ENCODE measurements around the gene PHAF1. TPM values are rescaled to one million over a fixed set of nuclear protein-coding genes. Genes with fewer than 3 reads are reported as not detected.

PHAF1 gene
- 8.0 and 10.1 TPM in 2 replicates for total RNA-seq (2014; rRNA removed; shearing (Covaris generic))

DNA sequence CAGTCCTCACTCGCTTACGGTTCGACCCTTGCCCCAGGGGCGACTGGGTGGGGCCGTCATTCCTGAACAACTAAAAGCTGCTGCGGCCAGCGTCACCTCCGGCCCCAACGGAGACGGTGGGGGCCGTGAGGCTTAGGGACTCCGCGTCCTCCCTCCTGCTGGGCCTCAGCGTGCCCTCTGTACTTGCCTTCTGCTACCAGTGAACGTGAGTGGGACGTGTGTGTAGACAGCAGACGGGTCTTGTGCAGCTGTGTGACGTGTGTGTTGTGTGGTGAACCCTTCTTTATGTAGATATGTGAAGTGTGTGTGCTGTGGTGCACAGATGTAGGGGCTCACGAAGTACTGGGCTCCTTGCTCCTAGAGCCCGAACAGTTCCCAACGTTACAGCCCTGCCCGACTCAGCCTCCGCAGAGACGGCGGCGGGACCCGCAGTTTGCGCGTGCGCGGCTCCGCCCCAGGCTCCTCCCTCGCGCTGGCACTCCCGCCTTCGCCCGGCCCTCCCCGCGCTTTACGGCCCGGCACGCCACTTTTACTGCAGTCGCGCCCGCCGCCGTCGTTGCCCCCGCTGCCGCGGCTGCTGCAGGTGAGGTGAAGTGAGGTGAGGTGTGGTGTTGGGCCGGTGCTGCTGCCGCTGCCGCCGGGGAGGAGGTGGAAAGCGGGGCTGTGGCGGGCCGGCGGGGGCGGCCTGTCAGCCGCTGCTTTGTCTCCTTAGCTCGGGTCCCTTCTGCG, at the start of gene PHAF1:
Gene PHAF1, plus strand, starts transcription at position 535 of the 729 bp plus-strand sequence. CDS start 235 bp downstream, outside the sequence.

DNA sequence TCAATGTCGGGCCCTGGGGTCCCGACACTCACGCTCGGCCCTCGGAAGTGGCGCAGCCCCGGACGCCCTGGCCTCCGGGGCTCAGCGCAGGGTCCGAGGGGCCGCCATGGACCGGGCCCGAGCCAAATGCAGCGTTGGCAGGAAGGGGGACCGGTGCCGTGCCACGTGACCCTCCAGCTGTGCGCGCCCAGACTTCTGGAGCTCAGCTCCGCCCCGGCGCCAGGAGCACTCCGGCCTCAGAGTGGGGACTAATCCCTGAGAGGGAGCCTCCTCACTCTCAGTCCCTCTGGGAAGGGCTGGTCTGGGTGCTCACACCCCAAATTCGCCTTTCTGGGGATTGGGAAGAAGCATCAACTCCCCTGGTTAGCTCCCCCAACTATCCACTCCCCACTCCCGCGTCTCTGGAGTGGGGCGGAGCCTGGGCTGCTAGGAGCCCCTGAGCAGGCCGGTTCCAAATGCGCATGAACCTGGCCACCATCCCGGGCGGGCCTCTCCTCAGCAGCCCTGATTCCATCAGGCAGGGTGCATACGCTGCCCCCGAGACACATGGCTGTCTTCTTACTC, 41.2 kb downstream of the PHAF1 start, which contains the start of gene B3GNT9:
Gene B3GNT9, minus strand, starts transcription at position 166 of the 564 bp plus-strand sequence. CDS start 513 bp downstream, outside the sequence.

DNA sequence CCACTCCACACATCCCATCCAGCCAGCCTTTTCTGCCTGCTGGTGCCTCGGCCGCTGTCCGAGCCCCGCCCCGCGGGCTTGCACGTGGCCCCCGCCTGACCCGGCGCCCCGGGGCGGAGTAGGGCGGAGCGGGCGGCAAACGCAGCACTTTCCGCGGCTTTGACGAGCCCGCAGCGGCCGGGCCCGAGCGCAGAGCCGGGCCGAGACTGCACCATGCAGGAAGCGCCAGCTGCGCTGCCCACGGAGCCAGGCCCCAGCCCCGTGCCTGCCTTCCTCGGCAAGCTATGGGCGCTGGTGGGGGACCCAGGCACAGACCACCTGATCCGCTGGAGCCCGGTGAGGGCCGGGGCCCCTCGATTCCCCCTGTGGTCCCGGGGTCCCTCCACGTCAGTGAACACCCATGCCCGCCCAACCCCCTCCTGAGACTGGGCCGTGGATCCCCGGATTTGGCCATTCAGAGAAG, 54.9 kb downstream of the PHAF1 start, which contains the start of gene HSF4:
Gene HSF4, plus strand, starts transcription at position 147 of the 463 bp plus-strand sequence. Its CDS starts 67 bp downstream, at position 214.

DNA sequence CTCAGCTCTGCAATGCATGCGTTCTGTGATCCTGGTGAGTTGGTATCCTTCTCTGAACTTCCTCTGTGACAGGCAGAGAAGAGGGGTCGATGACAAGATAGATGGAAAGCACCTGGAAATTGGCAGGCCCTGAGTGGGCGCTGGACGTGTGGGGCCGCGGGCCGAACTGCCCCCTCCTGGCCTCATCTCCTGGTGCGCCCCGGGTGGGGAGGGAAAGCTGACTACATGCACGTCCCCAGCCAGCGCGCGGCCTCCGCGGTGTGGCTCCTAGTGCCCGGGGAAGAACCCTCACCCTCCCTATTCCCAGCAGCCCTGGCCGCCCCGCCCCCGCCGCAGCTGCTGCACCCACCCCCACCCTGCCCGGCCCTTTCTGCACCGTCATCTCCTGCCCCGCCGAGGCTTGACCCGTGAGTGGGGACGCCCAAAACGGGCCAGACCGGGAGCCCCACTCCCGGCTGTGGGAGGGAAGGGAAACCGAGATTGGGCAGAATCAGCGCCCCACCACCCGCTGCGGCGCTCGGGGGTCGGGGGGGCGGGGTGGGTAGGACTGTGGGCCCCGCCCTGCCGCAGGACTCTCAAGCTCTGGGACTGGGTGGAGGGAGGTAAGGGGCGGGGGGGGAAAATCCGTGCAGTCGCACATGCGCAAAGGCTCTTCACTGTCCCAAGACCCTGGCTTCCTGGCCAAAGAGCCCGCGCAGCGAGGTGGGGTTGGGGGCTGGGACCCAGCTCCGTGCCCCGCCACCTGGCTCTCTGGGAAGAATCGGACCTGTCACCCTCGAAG, 60.6 kb downstream of the PHAF1 start, which contains the start of gene NOL3:
Gene NOL3, plus strand, starts transcription at position 371 of the 781 bp plus-strand sequence.

DNA sequence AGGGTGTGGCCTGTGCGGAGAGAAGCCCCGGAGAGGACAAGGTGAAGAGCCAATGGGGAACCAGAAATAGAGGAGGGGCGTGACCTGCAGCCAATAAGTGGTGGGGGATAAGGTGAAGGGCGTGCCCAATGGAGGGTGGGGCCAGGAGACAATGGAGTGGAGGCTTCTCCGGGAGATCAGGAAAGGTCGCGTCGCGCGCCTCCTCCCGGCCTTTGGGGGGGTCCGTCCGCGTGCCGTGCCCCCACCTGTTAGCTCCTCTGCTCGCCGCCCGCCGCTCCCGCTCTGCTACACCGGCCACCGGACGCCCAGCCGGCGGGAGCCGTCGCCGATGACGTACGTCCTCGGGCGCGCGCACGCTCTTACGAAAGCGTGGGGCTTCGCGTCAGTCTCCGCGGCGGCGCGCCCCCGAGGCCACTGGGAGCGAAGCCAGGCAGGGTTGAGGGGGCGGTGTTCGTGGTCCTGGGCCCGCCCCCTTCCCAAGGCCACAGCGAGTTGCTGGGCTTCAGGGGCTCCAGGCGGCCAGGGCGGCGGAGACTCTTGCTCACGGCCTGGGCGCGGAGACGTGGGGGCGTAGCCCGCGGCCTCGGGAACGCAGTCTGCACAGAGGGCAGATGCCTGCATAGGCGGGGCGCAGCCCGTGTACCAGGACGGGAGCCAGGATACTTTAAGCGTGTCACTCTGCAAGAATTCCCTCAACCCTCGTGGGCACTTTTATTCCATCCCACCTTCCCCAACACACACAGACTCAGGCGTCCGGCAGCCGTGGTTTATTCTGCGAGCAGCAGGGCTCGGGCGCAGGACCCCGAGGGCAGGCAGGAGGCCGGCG, 74.1 kb downstream of the PHAF1 start, which contains the start of gene MATCAP1:
Gene MATCAP1, minus strand, starts transcription at position 337 of the 826 bp plus-strand sequence. CDS start 3,353 bp downstream, outside the sequence.

DNA sequence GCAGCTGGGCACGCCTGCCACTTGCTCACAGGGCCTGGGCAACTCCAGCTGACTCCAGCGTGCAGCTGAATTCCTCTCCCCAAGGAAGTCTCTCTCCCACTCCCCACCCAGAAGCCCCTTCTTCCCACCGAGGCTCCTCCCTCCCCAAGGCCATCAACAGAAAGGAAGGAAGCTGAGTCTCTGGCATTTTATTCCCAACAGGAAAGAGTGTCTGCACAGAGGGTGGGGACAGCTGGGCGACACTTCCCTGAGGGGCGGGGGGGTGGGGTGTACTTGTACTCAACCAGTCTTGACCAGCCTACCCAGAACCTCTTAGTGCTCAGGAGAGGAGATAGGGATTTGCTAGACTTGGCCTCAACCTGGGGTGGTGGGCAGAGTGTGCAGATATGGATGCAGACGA, 80.3 kb downstream of the PHAF1 start, which contains the start of gene EXOC3L1:
Gene EXOC3L1, minus strand, starts transcription at position 96 of the 400 bp plus-strand sequence. CDS start 460 bp downstream, outside the sequence.

DNA sequence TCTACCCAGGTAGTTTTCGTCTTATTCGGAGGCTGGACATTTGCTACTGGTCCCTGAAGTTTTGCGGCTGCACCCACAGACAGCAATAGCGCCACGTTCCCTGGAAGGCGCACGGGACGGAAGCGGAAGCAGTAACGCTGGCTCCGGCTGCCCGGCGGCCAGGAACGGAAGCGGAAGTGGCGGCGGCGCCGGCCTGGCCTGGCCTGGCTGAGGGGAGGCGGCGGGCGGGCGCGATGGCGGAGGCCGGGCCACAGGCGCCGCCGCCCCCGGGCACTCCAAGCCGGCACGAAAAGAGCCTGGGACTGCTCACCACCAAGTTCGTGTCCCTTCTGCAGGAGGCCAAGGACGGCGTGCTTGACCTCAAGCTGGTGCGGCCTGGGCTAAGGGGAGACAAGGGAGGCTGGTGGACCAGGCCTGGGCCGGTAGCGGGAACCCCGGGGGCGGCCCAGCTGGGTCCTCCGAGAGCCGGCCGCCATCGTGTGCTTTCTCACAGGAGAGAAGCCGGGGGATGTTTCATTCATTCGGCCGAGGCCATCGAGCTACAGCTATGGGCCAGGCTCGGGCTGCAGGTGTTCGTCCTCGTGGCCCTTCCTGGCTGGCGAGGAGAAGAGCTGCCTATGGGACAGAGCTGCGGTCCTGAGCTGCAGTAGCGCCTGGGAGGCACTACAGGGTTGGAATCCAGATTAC, 82.4 kb downstream of the PHAF1 start, which contains the start of gene E2F4:
Gene E2F4, plus strand, starts transcription at position 161 of the 687 bp plus-strand sequence. Its CDS starts 73 bp downstream, at position 234.

Other genes starting within 250 kb of the PHAF1 start
- gene PDP2, start 229.4 kb upstream of the PHAF1 start, total RNA-seq (2014; rRNA removed; shearing (Covaris generic)) = 5.7 and 6.2 TPM in 2 replicates
- gene CDH16, start 191.1 kb upstream of the PHAF1 start, total RNA-seq (2014; rRNA removed; shearing (Covaris generic)) = not detected in 2 replicates
- gene RRAD, start 184.4 kb upstream of the PHAF1 start, total RNA-seq (2014; rRNA removed; shearing (Covaris generic)) = 0.11 and 0.68 TPM in 2 replicates
- 255 and 274 TPM in 2 replicates for gene CIAO2B, start 175.5 kb upstream of the PHAF1 start, total RNA-seq (2014; rRNA removed; shearing (Covaris generic))
- gene CES2, start 174.4 kb upstream of the PHAF1 start, total RNA-seq (2014; rRNA removed; shearing (Covaris generic)) = 31.8 and 39.1 TPM in 2 replicates
- gene CES3, start 148.7 kb upstream of the PHAF1 start, total RNA-seq (2014; rRNA removed; shearing (Covaris generic)) = 1.3 and 4.5 TPM in 2 replicates
- gene CES4A, start 121.4 kb upstream of the PHAF1 start, total RNA-seq (2014; rRNA removed; shearing (Covaris generic)) = 0.72 TPM in 1 of 2 replicates, not detected in the other
- gene CBFB, start 80.8 kb upstream of the PHAF1 start, total RNA-seq (2014; rRNA removed; shearing (Covaris generic)) = 123 and 128 TPM in 2 replicates
- 0.42 and 0.45 TPM in 2 replicates for gene B3GNT9, start 41.1 kb downstream of the PHAF1 start, total RNA-seq (2014; rRNA removed; shearing (Covaris generic))
- gene TRADD, start 50.0 kb downstream of the PHAF1 start, total RNA-seq (2014; rRNA removed; shearing (Covaris generic)) = 9.9 and 11.5 TPM in 2 replicates
- gene FBXL8, start 50.0 kb downstream of the PHAF1 start, total RNA-seq (2014; rRNA removed; shearing (Covaris generic)) = 9.3 and 17.5 TPM in 2 replicates
- gene HSF4, start 54.8 kb downstream of the PHAF1 start, total RNA-seq (2014; rRNA removed; shearing (Covaris generic)) = 16.1 and 23.6 TPM in 2 replicates
- gene NOL3, start 60.6 kb downstream of the PHAF1 start, total RNA-seq (2014; rRNA removed; shearing (Covaris generic)) = 35.3 and 38.1 TPM in 2 replicates
- 24.4 and 25.3 TPM in 2 replicates for gene MATCAP1, start 74.0 kb downstream of the PHAF1 start, total RNA-seq (2014; rRNA removed; shearing (Covaris generic))
- gene EXOC3L1, start 80.2 kb downstream of the PHAF1 start, total RNA-seq (2014; rRNA removed; shearing (Covaris generic)) = 0.13 TPM in 1 of 2 replicates, not detected in the other
- 175 and 180 TPM in 2 replicates for gene E2F4, start 82.2 kb downstream of the PHAF1 start, total RNA-seq (2014; rRNA removed; shearing (Covaris generic))
- 1.6 and 3.5 TPM in 2 replicates for gene ELMO3, start 89.2 kb downstream of the PHAF1 start, total RNA-seq (2014; rRNA removed; shearing (Covaris generic))
- gene TMEM208, start 117.2 kb downstream of the PHAF1 start, total RNA-seq (2014; rRNA removed; shearing (Covaris generic)) = 56.0 and 80.0 TPM in 2 replicates
- gene FHOD1, start 137.5 kb downstream of the PHAF1 start, total RNA-seq (2014; rRNA removed; shearing (Covaris generic)) = 46.7 and 52.4 TPM in 2 replicates
- gene SLC9A5, start 139.0 kb downstream of the PHAF1 start, total RNA-seq (2014; rRNA removed; shearing (Covaris generic)) = 2.5 and 2.9 TPM in 2 replicates
- gene PLEKHG4, start 169.6 kb downstream of the PHAF1 start, total RNA-seq (2014; rRNA removed; shearing (Covaris generic)) = 23.7 and 26.2 TPM in 2 replicates
- not detected in 2 replicates for gene KCTD19, start 216.8 kb downstream of the PHAF1 start, total RNA-seq (2014; rRNA removed; shearing (Covaris generic))
- not detected in 2 replicates for gene LRRC36, start 216.9 kb downstream of the PHAF1 start, total RNA-seq (2014; rRNA removed; shearing (Covaris generic))